ENCODE data around the gene RUBCN.

- TF ChIP-seq EZH2 (IDR thresholded peaks at IDR 0.05; ENCODE audit: borderline replicate concordance, control insufficient read depth, low read depth, low read length) = no peak
- no peak for TF ChIP-seq ZNF274 (IDR thresholded peaks at IDR 0.05; ENCODE audit: insufficient read depth, insufficient read length)
- no peak for TF ChIP-seq CTCF (IDR thresholded peaks at IDR 0.05 in 2 of 3, conservative IDR thresholded peaks at IDR 0.05 in 1 of 3; ENCODE audit: control insufficient read depth in 2 of 3, extremely low read depth in 1 of 3, insufficient read depth in 1 of 3, low read depth in 3 of 3, low read length in 3 of 3)
- no peak for TF ChIP-seq NBN (IDR thresholded peaks at IDR 0.05)
- no peak for TF ChIP-seq EP300 (IDR thresholded peaks at IDR 0.05; ENCODE audit: borderline replicate concordance in 1 of 2, control insufficient read depth in 1 of 2, low read depth in 2 of 2, low read length in 2 of 2)
- no peak for TF ChIP-seq MAX (IDR thresholded peaks at IDR 0.05; ENCODE audit: low read depth, low read length)
- TF ChIP-seq IRF3 (IDR thresholded peaks at IDR 0.05) = no peak
- no peak for TF ChIP-seq POLR2A (IDR thresholded peaks at IDR 0.05; ENCODE audit: low read depth, low read length)
These were observed 12.1 kb upstream of the RUBCN start for GRCh38 chr3:197748597-197749314.

Data from GM12878 (cell line).